NCI-H524 (cell line): Measurements from ENCODE around the gene CCDC92B.

ENCODE experiments used
- DNase-seq, 2 experiments: peaks; one replicate each; lab custom pipeline; 2025; lab: John Stamatoyannopoulos, UW

The CCDC92B gene

DNA sequence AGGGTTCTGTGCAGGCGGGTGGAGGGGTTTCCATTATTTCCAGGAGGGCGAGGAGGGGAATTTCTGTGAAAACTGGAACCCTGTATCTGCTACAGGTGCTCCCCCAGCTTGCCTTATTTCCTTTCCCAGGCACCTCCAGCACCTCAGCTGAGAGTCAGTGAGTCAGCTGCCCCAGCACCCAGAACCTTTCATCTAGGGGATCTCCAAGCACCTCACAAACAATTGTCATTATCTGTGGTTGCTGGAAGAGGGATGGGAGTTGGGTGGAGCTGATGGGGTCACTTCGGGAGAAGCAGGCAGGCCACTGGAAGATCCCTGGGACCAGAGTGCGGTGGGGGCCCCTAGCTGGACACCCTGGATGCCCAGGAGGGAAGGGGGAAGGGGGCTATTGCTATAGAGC, 27.8 kb downstream of the CCDC92B start:
- no peak for DNase-seq

DNA sequence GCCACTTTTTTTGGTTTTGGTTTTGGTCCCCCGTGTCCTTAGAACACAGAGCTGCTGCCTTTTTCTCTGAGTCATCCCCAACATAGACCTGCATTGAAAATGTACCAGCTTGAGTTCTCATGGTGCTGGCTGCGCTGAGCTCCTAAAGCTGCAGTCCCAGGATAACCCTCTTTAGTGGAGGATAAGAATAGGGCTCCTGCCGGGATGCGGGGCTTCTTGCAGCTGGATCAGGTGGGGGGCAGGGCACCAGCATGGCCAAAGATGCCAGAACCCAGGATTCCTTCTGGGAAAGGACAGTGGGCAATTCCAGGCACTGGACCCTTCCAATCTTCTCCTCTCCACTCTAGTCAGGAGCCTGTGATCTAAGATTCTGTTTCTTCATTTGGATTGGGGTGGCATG, 29.6 kb downstream of the CCDC92B start:
- no peak for DNase-seq

DNA sequence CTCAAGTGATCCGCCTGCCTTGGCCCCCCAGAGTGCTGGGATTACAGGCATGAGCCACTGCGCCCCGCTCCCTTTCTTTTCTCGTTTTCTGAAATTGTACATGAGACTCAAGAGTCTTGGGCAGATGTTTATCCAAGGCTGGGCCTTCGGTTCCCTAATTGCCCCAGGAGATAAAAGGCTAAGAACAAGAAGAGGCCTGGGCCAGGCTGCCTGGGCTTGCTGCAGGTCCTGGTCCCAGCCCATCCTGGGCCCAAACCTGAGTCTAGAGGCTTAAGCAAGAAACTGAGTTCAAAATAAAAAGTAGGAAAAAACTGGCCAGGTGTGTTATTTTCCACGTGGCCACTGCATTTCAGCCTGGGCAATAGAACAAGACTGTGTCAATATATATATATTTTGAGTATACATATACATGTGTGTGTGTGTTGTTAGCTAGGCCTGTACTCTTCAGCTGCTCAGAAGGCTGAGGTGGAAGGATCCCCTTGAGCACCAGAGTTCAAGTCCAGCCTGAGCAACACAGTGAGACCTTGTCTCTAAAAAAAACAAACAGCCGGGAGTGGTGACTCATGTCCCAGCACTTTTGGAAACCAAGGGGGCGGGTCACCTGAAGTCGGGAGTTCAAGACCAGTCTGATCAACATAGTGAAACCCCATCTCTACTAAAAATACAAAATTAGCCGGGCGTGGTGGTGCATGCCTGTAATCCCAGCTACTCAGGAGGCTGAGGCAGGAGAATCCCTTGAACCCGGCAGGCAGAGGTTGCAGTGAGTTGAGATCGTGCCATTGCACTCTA, 31.1 kb downstream of the CCDC92B start:
- DNase-seq, result no peak

DNA sequence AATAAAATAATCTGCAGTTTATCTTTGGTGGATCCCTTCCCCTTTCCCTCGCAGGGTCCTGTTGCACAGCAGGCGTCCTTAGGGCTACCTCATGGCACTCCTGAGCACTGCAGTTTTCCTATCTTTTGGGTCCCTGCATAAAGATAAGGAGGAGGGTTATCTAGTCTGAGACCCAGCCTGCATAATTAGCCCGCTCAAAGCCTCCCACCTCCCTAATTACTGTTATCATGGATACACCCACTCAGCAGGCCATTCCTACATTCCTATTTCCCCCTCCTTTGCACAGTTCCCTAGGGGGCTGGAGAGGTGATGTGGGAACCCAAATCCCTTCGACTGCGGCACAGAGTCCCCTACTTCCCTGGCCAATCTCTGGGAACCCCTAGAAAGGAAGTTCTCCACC, 32.8 kb downstream of the CCDC92B start:
- DNase-seq, result no peak

DNA sequence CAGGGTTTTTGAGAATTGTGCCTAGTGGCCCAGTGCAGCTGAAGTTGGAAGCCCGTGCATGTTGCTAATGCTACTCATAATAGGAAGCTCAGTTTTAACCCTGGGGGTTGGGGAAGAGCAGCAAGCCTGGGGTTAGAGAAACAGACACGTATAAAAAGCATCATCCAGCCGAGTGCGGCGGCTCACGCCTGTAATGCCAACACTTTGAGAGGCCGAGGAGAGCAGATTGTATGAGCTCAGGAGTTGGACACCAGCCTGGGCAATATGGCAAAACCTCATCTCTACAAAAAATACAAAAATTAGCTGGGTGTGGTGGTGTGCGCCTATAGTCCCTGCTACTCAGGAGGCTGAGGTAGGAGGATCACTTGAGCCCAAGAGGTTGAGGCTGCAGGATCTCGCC, 35.6 kb downstream of the CCDC92B start:
- DNase-seq, result no peak

DNA sequence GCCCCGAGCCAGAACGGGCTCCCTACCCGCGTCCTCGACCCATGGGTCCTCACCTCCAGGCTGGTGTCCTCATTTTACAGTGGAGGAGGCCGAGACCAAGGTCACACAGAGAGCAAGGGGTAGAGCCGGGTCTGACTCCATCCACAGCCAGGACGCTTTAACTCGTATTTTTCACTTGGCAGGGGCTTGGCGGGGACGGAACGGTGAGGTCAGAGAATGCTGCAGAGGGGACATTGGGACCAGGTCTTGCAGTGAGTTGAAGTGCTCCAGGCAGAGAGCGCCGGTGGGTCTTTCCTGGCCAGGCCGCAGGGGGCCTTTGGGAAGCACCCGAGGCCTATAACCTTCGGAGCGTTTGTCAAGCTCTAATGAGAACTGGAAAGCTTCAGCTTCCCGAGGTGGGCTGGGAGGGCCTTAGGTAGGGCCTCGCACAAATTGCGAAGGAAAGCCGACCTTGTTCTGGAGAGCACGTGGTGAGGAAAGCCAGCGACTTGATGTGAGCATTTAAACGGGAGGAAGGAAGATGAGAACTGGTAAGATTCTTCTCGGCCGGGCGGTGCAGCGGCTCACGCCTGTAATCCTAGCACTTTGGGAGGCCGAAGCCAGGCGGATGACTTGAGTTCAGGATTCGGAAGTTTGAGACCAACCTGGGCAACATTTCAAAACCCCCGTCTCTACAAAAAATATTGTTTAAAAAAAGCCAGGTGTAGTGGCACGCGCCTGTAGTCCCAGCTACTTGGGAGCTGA, 37.0 kb downstream of the CCDC92B start:
- no peak for DNase-seq

DNA sequence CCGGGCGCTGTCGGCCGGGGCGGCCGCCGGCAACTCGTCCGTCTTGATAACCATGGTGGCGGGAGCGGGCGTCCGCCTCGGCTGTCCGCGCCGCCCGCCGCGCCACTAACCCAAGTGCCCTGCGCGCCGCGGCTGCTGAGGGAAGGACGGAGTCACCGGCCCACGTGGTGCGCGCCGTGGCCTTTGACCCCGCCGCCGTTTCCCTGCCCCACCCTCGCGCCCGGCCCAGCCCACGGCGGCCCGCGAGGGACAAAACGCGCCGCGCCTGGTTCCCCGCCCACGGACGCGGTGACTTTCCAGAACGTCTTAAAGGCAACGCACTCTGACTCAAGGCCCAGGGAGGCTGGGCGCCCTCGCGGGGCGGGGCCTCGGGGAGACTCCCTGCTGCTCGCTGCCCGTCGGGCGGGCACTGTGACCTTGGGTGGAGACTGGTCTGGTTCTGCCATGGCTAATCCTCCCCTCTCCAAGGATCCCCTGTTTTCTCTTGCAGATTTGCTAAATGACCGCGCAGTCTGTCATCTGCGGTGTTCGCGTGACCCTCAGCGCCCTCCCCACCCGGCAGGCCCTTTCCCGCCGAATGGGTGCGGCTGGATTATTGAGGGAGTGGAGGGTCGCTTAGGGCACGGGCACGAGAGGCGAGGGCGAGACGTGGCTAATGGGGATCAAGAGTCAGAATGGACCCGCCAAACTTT, 37.7 kb downstream of the CCDC92B start, which contains the start of gene CLUH:
CLUH (minus strand) TSS at position 157 of the 692 bp plus-strand sequence; CDS start at position 54, 103 bp downstream.
- DNase-seq, result peak; percentile 86 to 95

DNA sequence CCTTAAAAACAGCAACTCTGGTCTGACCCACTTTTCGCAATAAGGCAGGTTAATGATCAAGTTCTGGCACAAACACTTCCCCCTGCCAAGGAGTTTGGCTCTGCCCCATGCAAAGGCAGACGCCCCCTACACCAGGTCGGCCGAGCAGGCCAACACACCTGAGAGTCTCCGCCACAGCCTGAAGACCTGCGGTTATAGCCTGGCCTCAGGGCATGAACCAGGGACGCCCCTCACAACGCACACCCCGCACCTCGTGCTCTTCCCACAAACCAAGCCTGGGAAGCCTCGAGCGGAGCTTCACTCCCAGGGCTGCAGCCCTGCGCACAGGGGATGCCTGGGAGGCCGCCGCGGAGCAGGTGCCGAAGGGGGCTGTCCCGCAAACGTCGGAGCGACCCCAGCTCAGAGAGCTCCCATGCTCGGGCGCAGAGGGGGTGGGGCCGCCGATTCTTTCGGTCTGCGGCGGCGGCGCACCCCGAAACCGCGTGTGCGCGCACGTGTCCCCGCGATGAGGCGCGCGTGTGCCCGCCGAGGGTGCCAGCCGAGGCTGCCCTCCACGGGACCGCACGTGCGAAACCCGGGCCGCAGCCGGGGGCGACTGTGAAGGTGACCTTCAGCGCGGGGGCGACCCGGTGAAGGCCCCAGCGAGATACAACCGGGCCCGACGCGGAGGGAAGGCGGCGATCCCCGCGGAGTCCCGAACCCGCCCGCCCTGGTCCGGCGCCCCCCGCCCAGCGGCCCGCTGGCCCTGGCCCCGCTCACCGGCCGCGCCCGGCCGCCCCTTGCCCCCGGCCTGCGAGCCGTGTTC, 38.4 kb downstream of the CCDC92B start:
- DNase-seq, result no peak

DNA sequence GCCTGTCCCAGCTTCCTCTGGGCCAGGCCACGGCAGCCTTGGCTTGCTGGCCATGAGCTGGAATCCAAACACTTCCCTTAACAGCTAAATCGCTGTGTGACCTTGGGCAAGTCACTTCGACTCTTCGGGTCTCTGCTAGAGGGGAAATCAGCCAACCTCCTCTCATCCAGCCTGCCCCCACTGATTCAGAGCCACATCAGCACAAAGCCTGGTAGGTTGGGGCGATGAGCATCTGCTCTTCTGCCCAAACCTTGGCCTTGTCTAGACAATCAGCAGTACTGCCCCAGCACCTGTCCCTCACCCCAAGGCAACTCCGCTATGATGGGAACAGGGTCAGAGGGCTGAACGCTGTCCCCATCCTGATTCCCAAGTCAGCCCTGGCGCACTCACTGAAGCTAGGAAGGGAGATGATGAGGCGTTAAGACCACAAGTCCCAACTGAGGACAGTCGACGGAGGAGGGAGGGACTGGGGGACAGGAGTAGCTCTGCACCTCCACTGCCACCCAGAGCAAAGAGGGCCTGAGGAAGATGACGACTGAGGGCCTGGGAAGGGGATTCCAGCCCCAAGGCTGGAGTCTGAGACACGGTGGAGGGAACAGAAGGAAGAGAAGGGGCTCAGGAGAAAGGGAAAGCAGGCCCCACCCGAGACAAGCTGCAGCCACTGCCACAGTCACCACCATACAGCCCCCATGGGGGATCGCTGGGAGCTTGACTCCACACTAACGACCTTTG, 39.2 kb downstream of the CCDC92B start:
- DNase-seq, result no peak

DNA sequence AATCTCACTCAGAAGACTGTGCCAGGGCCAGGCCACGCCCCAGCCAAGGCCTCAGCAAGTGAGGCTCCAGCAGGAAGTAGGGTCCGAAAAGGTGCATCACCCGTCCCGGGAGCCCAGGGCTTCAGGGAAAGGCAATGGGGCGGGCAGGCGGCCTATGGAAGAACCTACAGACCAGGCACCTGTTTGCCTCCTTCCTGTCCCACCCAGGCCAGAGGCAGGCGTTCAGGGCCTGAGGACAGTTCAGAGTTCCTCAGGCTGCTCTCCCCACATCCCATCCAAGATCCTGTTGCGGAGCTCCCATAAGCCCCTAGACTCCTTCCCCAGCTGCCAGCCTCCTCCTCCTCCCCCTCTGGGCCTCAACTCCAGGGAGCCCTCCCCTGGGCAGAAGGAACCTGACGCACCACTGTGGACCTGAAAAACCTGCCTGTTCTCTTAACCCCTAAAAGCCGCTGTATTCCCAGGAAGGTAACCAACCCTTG, 40.2 kb downstream of the CCDC92B start:
- no peak for DNase-seq

DNA sequence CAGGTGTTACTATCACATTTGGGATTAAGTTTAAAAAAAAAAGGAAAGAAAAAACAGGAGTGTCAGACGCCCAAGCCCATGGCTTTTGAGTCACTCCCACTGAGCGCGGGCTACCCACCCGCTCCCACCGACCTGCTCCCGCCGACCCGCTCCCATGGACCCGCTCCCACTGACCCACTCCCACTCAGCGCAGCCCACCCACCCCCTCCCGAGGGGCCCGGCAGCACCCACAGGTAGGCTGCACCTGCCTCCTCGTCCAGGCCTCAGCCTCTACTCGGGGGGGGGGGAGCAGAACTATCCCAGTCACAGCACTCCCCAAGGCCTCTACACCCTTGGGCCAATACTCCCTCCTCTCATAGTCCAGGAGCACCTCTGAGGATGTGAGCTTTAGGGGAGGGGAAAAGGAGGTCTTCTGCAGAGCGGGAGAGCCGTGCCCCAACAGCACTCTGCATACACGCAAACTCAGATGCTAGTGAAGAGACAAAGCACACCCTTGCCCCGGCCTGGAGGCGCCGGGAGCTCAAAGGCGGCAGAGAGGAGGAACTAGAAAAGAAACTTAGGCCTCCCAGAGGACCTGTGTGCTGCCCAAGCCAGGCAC, 40.8 kb downstream of the CCDC92B start:
- DNase-seq, result no peak

DNA sequence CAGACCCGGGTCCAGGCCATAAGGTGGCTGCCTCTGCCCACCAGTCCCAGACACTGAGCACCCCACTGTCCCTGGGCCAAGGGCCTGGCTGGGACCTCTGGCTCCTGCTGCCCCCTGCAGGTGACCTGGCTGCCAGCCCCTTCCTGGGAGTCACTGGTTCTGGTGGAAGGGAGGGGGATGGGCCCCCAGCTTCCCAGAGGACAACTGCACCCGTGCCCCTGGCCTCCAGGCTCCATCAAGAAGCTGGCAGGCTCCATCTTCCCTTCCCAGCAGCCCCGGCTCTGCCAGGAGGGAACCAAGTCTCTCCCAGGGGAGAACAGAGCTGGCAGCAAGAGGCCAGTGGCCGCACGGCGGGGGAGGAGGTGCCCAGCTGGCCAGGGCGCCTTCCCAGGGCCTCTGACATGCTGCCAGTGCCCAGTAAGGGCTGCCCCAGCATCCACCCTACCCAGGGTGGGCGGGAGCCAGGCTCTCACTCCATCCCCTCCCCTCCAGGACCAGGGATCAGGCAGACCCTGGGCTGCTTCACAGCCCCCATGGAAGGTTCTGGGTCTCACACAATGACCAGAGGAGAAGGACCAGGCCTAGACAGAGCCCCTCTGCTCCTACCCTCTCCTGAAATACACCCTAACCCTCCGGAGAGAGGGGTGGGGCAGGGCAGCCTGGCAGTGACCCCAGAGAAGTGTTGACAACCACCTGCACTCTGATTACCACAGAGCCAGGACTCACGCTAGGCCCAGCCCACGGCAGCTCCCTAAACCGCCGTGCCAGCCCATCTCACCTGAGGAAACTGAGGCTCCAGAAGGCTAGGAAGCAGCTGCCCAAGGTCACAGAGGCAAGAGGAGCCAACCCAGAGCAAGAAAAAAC, 41.5 kb downstream of the CCDC92B start:
- DNase-seq, result peak in 1 of 2 experiments; percentile 29

DNA sequence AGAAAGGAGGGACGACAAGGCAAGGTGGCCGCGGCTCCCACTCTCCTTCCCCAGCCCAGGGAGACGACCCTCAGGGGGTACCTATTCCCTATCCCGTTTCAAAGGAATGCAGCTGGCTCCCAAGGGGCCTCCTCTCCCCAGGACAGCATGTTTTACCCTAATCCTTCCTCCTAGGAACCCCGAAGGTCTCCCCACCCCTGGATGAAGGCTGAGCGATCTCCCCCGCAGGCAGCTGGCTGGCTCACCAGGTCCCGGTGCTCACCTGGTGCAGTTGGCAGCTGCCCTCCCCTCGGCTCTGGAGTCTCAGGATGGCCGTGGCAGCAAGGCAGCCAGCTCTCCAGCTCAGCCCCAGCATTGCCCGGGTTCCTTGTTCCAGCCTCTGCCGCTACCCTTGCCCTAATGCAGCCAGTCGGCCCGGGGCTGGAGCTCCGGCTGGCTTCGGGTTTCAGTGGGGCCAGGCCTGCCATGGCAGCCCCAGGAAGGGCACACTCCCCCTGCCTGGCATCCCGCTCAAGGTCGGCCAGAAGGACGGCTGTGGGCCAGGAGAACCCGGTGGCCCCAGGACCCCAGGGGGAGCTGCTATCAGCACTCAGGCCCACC, 42.4 kb downstream of the CCDC92B start:
- no peak for DNase-seq

DNA sequence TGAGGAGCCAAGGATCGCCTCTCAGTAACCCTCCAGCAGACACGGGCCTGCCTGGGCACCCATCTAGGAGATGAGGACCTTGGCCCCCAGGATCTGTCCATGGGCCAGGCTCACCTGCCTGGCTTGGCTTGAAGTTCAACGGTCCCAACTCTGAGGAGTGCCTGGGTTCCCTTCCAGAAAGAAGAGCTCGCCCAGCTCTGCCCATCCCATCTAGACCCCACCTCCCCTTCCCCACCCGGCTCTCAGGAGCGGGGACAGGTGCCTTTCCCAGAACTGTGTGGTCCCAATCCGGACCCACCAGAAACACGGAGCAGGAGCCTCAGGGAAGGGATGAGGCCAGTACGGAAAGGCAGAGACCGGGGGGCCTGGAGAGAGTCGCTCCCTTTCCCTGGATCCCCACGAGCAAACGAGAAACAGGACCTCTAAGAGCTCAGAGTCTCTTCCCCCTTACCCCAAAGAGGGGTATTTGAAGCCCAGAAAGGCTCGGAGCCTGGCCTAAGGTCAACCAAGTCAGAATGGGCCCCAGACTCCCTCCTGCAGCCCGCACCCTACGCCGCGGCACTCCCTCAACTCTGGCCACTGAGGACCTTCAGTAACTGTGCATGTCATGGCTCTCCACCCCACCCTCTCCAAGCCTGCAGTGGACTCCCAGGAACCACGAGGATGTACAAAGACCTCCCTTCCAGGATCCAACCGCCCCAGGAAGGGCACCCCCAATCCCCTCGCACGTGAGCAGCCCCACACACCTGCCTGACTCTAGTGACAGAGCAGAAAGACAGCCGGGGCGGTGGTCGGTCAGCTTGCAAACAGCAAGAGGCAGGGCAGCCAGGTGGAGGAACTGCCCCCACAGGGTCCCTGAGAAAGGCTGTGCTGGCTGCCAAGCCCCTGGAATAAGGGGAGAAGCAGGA, 43.3 kb downstream of the CCDC92B start:
- DNase-seq, result no peak

DNA sequence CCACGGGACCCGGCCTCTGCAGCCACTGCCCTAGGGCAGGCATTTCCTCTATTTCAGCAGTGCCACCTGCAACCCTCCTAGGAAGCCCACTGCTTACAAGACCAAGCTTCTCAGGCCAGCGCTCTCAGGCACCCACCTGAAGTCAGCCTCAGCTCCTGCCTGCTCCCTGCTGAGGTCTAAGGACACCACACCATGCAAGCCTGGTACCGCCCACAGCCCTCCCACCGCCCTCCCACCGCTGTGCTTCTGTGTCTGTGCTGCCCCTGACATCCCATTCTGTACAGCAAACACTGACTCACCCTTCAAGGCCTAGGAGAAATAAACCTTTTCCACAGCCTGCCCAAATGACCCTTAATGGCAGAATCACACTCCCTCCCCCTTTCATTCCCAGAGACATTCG, 44.2 kb downstream of the CCDC92B start:
- DNase-seq, result no peak

DNA sequence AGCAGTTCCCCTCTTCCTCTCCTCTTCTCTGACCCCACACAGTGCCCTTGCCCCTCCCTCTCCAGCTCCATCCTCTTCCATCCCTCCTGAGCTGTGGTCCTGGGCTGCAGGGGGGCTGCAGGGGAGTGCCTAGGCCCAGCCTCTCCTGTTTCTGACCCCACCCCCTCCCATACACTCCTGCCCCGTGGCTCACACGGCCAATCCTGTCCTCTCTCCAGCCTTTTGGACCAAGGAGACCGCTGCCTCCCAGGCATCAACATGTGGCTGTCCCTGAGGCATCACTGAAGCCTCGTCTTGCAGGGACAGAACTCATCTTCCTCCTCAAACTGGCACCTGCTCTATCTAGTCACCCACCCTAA, 44.6 kb downstream of the CCDC92B start:
- DNase-seq, result no peak

DNA sequence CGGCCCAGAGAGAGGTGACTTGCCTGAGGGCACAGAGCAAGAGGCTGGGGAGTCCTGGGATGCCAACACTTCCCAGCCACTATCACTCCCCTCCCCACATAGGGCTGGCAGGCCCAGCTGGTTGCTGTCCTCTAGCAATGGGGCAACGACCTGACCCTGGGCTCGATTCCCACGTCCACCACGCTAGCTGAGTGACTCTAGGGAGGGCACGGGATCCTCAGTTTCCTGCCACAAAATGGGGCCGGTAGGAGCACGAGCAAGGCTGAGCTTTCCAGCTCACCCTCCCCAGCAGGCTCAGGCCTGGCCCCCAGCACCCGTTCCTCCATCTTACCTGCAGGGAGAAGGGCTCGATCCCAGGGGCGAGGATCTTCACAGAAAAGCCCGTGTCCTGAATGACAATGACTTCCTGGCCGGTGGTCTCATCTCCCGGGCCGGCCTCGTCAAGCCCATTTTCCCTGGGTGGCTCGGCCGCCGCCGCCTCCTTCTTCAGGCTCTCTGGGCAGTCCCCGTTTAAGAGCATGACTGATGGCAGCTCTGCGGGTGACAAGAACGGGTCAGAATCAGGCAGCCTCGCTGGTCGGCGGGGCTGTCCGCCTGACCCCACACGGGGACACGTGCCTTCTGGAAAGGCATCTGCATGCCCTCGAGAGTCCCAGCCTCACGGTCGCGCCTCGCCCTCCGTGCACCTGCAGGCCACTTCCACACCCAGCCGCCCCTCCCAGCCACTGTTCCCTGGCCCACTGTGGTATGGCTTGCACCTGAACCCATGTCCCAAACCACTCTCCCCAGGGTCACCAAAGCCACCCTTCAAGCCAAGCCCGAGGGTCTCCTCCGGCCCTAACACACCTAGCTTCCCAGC, 45.2 kb downstream of the CCDC92B start:
- no peak for DNase-seq
